ENCODE results near the gene HSPBAP1. TPM values are rescaled to one million over a fixed set of nuclear protein-coding genes. Genes with fewer than 3 reads are reported as not detected.

Gene HSPBAP1
- total and polyA plus RNA-seq, 9 of the 15 experiments (the other 6 are each of a cell fraction or from before 2014, with no cell fraction given), result 2.1 to 4.5 (median 3.4) TPM

DNA sequence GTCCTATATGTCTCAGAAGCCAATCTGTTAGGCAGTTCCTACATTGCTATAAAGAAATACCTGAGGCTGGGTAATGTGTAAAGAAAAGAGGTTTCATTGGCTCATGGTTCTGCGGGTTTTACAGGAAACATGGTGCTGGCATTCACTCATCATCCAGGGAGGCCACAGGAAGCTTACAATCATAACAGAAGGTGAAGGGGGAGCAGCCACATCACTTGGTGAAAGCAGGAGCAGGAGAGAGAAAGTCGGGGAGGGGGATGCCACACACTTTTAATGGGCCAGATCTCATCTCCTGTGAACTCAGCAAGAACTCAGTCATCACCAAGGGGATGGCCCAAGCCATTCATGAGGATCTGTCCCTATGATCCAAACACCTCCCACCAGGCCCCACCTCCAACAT, 10.3 kb upstream of the HSPBAP1 start:
- Histone ChIP-seq H4K20me1 (replicated peaks; ENCODE audit: control insufficient read depth, insufficient read depth, low read length) (no peaks in the 10 kb centered on the region), H3K4me3 (no peak overlapping the region), H3K79me2 (ENCODE audit: control insufficient read depth, insufficient read depth, low read length) (no peaks in the 10 kb centered on the region), H3K27ac (ENCODE audit: extremely low read depth, low read depth, low read length) (no peak overlapping the region), H3K9me3 (replicated peaks; ENCODE audit: control insufficient read depth, insufficient read depth, low read depth, low read length) (no peaks in the 10 kb centered on the region), H3K27me3 (ENCODE audit: control insufficient read depth in 2 of 2, insufficient read depth in 2 of 2, low read length in 2 of 2) (no peaks in the 10 kb centered on the region), H2AFZ (ENCODE audit: low read depth, low read length) (no peak overlapping the region), H3K4me2 (ENCODE audit: insufficient read depth, low read length) (no peak overlapping the region), H3K4me1 (replicated peaks in 1 of 2; ENCODE audit: control insufficient read depth in 2 of 2, insufficient read depth in 2 of 2, low read length in 2 of 2) (no peaks in the 10 kb centered on the region), H3K9me1 (ENCODE audit: control insufficient read depth, insufficient read depth, low read length) (no peaks in the 10 kb centered on the region), H3K9ac (ENCODE audit: insufficient read depth in 1 of 2, low read depth in 2 of 2, low read length in 2 of 2) (no peak overlapping the region), H3K36me3 (ENCODE audit: control insufficient read depth, insufficient read depth, low read length) (no peaks in the 10 kb centered on the region)
- no peak for FAIRE-seq
- WGBS (ENCODE audit: insufficient coverage, low coverage, missing lambda C conversion rate), result 4% methylated on average over 2 of the region's 2 CpGs
- ChIA-PET CTCF (ENCODE audit: low intra/inter-chr PET ratio) (no interaction called here), POLR2A (no interaction called here)
- DNase-seq (ENCODE audit: extremely low read depth in 1 of 4, low spot score in 3 of 4), result no peak
- in situ Hi-C loops (cut with MboI) (no loop called here), intact Hi-C loops (cut with micrococcal nuclease) (no loop called here)
- no peak for ATAC-seq
- BruUV-seq (replicated peaks), result no TSS peak
- TF ChIP-seq, protein P1, sequence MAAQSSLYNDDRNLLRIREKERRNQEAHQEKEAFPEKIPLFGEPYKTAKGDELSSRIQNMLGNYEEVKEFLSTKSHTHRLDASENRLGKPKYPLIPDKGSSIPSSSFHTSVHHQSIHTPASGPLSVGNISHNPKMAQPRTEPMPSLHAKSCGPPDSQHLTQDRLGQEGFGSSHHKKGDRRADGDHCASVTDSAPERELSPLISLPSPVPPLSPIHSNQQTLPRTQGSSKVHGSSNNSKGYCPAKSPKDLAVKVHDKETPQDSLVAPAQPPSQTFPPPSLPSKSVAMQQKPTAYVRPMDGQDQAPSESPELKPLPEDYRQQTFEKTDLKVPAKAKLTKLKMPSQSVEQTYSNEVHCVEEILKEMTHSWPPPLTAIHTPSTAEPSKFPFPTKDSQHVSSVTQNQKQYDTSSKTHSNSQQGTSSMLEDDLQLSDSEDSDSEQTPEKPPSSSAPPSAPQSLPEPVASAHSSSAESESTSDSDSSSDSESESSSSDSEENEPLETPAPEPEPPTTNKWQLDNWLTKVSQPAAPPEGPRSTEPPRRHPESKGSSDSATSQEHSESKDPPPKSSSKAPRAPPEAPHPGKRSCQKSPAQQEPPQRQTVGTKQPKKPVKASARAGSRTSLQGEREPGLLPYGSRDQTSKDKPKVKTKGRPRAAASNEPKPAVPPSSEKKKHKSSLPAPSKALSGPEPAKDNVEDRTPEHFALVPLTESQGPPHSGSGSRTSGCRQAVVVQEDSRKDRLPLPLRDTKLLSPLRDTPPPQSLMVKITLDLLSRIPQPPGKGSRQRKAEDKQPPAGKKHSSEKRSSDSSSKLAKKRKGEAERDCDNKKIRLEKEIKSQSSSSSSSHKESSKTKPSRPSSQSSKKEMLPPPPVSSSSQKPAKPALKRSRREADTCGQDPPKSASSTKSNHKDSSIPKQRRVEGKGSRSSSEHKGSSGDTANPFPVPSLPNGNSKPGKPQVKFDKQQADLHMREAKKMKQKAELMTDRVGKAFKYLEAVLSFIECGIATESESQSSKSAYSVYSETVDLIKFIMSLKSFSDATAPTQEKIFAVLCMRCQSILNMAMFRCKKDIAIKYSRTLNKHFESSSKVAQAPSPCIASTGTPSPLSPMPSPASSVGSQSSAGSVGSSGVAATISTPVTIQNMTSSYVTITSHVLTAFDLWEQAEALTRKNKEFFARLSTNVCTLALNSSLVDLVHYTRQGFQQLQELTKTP (IDR thresholded peaks at IDR 0.05; ENCODE audit: low read depth in 1 of 2, partially characterized antibody in 2 of 2), result no peak
- TF ChIP-seq THRAP3 (IDR thresholded peaks at IDR 0.05; ENCODE audit: borderline replicate concordance), result no peak
- TF ChIP-seq MIER1 (IDR thresholded peaks at IDR 0.05; ENCODE audit: low read depth), result no peak
- no peak for TF ChIP-seq SIN3B (IDR thresholded peaks at IDR 0.05; ENCODE audit: low read depth)
- TF ChIP-seq MCM2 (IDR thresholded peaks at IDR 0.05; ENCODE audit: low read depth), result no peak
- no peak for TF ChIP-seq GATAD2B (IDR thresholded peaks at IDR 0.05; ENCODE audit: borderline replicate concordance)
- TF ChIP-seq MBD2 (IDR thresholded peaks at IDR 0.05; ENCODE audit: borderline replicate concordance, low read depth), result no peak
- TF ChIP-seq, protein P2, sequence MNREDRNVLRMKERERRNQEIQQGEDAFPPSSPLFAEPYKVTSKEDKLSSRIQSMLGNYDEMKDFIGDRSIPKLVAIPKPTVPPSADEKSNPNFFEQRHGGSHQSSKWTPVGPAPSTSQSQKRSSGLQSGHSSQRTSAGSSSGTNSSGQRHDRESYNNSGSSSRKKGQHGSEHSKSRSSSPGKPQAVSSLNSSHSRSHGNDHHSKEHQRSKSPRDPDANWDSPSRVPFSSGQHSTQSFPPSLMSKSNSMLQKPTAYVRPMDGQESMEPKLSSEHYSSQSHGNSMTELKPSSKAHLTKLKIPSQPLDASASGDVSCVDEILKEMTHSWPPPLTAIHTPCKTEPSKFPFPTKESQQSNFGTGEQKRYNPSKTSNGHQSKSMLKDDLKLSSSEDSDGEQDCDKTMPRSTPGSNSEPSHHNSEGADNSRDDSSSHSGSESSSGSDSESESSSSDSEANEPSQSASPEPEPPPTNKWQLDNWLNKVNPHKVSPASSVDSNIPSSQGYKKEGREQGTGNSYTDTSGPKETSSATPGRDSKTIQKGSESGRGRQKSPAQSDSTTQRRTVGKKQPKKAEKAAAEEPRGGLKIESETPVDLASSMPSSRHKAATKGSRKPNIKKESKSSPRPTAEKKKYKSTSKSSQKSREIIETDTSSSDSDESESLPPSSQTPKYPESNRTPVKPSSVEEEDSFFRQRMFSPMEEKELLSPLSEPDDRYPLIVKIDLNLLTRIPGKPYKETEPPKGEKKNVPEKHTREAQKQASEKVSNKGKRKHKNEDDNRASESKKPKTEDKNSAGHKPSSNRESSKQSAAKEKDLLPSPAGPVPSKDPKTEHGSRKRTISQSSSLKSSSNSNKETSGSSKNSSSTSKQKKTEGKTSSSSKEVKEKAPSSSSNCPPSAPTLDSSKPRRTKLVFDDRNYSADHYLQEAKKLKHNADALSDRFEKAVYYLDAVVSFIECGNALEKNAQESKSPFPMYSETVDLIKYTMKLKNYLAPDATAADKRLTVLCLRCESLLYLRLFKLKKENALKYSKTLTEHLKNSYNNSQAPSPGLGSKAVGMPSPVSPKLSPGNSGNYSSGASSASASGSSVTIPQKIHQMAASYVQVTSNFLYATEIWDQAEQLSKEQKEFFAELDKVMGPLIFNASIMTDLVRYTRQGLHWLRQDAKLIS (CRISPR knock-in tag; IDR thresholded peaks at IDR 0.05), result no peak
- TF ChIP-seq NCOR1 (IDR thresholded peaks at IDR 0.05), result no peak
- TF ChIP-seq ETV5 (CRISPR knock-in tag; IDR thresholded peaks at IDR 0.05; ENCODE audit: low read depth), result no peak
- no peak for TF ChIP-seq KDM5B (IDR thresholded peaks at IDR 0.05; ENCODE audit: insufficient replicate concordance, low read depth, low read length)
- no peak for TF ChIP-seq NFIX (CRISPR knock-in tag; IDR thresholded peaks at IDR 0.05; ENCODE audit: low read depth)
- TF ChIP-seq ILK (tag; IDR thresholded peaks at IDR 0.05; ENCODE audit: borderline replicate concordance, low read depth), result no peak
- TF ChIP-seq, protein P3, sequence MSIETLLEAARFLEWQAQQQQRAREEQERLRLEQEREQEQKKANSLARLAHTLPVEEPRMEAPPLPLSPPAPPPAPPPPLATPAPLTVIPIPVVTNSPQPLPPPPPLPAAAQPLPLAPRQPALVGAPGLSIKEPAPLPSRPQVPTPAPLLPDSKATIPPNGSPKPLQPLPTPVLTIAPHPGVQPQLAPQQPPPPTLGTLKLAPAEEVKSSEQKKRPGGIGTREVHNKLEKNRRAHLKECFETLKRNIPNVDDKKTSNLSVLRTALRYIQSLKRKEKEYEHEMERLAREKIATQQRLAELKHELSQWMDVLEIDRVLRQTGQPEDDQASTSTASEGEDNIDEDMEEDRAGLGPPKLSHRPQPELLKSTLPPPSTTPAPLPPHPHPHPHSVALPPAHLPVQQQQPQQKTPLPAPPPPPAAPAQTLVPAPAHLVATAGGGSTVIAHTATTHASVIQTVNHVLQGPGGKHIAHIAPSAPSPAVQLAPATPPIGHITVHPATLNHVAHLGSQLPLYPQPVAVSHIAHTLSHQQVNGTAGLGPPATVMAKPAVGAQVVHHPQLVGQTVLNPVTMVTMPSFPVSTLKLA (conservative IDR thresholded peaks at IDR 0.05), result no peak
